Measurements from ENCODE around the gene SLC6A6.

DNA sequence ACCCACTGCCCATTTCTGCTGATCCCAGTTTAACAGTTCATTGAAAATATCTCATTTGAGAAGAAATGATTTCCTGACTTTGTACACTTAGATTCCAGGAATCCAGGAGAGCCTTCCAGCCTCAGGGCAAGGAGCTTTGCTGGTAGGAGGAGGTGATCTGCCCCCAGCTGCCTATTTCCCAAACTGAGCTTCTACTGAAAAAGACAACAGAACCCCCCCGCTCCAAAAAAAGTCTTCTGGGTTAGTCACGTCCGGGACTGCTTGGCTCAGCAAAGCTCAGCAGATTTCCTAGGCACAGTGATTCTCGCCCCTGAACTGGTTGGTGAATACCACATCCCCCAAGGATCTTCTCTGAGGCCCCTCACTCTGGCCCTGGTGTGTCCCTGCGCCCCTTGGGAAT, 13.1 kb downstream of the SLC6A6 start:
- TF ChIP-seq, protein P1, sequence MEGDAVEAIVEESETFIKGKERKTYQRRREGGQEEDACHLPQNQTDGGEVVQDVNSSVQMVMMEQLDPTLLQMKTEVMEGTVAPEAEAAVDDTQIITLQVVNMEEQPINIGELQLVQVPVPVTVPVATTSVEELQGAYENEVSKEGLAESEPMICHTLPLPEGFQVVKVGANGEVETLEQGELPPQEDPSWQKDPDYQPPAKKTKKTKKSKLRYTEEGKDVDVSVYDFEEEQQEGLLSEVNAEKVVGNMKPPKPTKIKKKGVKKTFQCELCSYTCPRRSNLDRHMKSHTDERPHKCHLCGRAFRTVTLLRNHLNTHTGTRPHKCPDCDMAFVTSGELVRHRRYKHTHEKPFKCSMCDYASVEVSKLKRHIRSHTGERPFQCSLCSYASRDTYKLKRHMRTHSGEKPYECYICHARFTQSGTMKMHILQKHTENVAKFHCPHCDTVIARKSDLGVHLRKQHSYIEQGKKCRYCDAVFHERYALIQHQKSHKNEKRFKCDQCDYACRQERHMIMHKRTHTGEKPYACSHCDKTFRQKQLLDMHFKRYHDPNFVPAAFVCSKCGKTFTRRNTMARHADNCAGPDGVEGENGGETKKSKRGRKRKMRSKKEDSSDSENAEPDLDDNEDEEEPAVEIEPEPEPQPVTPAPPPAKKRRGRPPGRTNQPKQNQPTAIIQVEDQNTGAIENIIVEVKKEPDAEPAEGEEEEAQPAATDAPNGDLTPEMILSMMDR (IDR thresholded peaks at IDR 0.05) = no peak
- no peak for TF ChIP-seq POLR2A (IDR thresholded peaks at IDR 0.05)
